ENCODE measurements around the gene TTC3.
"Not testable (repeated sequence)": the region's sequence is repeated elsewhere in the genome, so short reads cannot be mapped to it uniquely, and the experiment has no call there.

TTC3 gene

DNA sequence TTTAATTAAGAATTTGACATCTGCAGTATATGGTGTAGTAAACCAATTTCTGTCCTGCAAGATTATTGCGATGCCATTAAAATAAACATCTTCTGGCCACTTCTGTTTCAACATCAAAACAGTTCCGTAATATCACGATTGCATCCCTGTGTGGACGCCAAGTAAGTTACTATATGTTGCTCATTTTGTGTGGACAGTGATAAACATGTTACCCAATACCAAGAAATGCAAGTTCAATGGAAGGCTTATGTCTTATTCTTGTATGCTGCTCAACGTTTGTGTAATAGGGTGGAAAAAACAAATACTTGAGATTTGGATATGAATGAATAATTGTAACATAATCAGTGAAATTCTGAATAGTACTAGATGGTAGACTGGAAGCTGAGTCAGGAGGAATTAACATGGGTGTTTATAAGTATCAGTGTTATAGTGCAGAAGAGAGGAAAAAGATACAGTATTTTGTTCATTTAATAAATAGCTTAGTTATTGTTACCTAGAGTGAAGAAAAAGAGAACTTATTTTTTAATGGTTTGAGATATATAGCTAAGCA lies 15.2 kb downstream of the TTC3 start:
- no peak for DNase-seq (ENCODE audit: low read depth in 2 of 2)

DNA sequence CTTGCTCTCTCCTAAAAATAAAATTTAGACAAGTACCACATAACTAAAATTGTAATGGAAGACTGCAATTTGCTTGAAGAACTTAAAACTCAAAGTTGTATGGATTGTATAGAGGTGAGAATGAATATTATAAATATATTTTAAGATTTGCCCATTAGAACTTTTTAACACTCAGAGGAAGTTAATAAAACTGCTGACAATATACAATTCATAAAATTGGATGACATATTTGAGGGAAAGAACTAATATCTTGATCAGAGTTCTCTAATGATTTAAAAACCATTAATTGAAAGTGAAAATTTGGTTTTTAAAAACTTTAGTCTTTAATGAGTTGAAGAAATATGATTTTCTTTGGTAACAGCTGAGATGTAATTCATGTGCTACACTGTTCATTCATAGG lies 20.9 kb downstream of the TTC3 start:
- DNase-seq (ENCODE audit: low read depth in 2 of 2) = no peak

GRCh38 chr21:37095821-37096220 lies 22.8 kb downstream of the TTC3 start:
- no peak for DNase-seq (ENCODE audit: low read depth in 2 of 2)

DNA sequence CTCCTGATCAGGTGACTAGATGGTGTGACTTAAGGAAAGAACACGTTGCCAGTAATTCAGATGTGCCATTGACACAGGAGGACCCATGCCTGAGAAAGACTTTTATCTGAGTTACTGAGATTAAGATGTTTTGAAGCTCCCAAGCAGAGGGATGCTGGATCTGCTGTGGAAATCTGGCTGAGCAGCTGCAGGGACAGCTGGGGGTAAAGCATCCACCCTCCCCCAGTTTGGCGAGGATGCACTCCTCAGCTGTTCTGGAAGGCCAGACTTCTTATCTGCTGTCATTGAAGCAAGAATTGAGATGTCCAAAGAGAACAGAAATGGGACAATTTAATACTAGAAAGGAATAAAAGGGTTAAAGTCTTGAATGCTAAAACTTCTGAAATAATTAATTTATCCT lies 25.7 kb downstream of the TTC3 start:
- no peak for DNase-seq (ENCODE audit: low read depth in 2 of 2)

DNA sequence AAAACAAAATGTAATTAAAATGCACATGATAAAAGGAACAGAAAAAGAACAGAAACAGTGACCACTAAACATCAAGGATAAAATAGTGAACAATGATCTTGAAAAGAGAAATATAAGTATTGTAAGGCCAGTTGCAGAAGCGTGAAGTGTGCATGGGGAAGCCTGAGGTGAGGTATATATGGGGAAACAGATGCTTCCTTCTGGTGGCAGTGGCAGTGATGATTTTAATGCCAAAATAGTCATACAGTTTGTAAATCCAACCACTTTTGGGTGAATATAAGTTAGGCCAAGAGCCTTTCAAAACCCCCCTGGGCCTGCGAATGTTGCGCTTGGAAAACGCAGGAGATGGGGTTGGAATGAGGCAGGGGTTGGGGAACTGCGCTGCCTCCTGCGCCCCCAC lies 27.3 kb downstream of the TTC3 start:
- DNase-seq (ENCODE audit: low read depth in 2 of 2) = no peak

- no peak for DNase-seq (ENCODE audit: low read depth in 2 of 2)
Measured at GRCh38 chr21:37101384-37101783, 28.3 kb downstream of the TTC3 start.

GRCh38 chr21:37102746-37103145 lies 29.7 kb downstream of the TTC3 start:
- DNase-seq (ENCODE audit: low read depth in 2 of 2) = not testable (repeated sequence)

DNA sequence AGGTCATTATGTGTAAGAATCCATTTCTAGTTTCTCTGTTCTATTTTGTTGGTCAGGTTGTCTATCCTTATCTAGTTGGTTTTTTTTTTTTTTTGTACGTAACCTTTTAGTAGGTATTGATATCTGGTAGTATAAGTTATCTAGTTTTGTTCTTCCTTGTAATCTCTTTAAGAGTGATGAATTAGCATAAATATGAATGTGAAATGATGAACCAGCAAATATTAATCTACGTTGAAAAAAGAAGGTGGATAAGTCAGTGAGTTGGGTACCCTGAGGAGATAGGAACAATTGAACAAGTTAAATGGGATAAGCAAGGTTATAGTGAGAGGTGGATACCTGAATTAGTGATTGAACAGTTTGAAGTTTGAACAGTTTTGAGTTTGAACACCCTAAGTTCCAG lies 33.9 kb downstream of the TTC3 start:
- no peak for DNase-seq (ENCODE audit: low read depth in 2 of 2)

DNA sequence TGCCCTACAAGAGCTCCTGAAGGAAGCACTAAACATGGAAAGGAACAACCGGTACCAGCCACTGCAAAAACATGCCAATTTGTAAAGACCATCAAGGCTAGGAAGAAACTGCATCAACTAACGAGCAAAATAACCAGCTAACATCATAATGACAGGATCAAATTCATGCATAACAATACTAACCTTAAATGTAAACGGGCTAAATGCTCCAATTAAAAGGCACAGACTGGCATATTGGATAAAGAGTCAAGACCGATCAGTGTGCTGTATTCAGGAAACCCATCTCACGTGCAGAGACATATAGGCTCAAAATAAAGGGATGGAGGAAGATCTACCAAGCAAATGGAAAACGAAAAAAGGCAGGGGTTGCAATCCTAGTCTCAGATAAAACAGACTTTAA lies 38.0 kb downstream of the TTC3 start:
- not testable (repeated sequence) for DNase-seq (ENCODE audit: low read depth in 2 of 2)

DNA sequence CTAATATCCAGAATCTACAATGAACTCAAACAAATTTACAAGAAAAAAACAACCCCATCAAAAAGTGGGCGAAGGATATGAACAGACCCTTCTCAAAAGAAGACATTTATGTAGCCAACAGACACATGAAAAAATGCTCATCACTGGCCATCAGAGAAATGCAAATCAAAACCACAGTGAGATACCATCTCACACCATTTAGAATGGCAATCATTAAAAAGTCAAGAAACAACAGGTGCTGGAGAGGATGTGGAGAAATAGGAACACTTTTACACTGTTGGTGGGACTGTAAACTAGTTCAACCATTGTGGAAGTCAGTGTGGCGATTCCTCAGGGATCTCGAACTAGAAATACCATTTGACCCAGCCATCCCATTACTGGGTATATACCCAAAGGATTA lies 41.2 kb downstream of the TTC3 start:
- DNase-seq (ENCODE audit: low read depth in 2 of 2) = not testable (repeated sequence)

DNA sequence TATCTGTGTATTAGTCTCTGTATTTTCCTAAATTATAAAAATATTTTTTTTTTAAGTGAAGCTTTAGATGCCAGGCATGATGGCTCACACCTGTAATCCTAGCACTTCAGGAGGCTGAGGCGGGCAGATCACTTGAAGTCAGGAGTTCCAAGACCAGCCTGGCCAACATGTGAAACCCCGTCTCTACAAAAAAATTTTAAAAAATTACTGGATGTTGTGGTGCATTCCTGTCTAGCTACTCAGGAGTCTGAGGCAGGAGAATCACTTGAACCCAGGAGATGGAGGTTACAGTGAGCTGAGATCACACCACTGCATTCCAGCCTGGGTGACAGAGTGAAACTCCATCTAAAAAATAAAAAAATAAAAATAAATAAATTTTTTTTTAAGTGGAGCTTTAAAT lies 43.4 kb downstream of the TTC3 start:
- DNase-seq (ENCODE audit: low read depth in 2 of 2) = not testable (repeated sequence)

DNA sequence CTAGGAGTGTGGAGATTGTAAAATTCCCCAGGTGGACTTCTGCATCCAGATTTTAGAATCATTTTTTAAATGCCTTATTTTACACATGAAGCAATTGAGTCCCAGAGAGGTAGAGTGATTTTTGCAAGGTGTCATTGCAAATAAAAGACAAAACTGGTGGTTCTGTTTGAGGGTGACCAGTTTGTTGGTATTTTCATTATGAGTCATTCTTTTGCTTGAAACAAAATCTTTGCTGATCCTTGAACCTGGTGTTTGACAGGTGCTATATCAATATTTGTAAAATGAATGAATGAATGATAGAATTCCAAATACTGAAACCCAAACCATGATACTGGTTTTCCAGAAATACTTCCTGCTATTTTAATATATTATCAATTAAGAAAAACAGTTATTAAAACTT lies 44.1 kb downstream of the TTC3 start:
- DNase-seq (ENCODE audit: low read depth in 2 of 2) = no peak

- no peak for DNase-seq (ENCODE audit: low read depth in 2 of 2)
Measured at GRCh38 chr21:37118187-37118826, 45.3 kb downstream of the TTC3 start.

GRCh38 chr21:37119421-37120218 lies 46.6 kb downstream of the TTC3 start:
- DNase-seq (ENCODE audit: low read depth in 2 of 2) = no peak

DNA sequence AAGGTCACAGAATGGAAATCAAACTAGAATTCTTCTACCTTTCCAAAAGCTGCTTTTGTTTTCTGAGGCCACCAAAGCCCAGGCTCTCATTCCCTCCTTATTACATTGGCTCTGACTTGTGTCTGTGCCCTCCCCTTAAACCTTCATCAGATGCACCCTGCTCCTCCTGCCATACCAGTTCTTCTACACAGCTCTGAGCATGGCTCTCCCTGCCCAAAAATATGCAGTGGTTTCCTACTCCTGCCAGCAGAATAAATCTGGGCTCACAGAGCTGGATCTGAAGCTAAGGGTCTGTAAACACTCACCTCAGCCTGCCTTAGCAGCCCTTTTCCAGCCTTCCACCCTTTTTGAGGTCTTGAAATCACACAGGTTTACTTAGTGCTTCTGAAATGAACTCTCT lies 55.0 kb downstream of the TTC3 start:
- no peak for DNase-seq (ENCODE audit: low read depth in 2 of 2)

DNA sequence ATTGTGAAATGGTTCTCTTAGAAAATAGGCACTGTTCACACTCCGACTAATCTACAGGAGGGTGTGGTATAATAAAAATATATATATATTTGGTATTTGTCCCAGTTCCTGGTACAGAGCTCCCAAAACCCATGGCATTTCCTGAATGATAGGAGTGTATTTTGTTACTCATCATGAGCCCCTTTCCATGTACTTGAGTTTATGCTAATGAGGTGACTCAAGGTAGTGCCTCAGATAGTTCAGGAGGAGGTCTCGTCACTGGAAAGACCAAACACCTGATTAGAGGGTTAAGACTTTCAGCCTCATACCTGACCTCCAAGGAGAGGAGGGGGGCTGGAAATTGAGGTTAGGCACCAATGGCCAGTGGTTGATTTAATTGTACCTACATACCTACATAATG lies 57.9 kb downstream of the TTC3 start:
- DNase-seq (ENCODE audit: low read depth in 2 of 2) = no peak

GRCh38 chr21:37136261-37136660 lies 63.2 kb downstream of the TTC3 start:
- no peak for DNase-seq (ENCODE audit: low read depth in 2 of 2)

DNA sequence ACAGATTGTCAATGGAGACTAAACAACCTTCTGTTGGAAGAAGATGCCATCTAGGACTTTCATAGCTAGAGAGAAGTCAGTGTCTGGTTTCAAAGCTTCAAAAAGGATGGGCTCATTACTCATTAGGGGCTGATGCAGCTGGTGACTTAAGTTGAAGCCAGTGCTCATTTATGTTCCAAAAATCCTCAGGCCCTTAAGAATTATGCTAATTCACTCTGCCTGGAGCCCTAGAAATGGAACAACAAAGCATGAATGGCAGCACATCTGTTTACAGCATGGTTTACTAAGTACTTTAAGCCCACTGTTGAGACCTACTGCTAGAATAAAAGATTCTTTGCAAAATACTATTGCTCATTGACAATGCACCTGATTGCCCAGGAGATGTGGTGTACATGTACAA lies 63.7 kb downstream of the TTC3 start:
- no peak for DNase-seq (ENCODE audit: low read depth in 2 of 2)

GRCh38 chr21:37139154-37139553 lies 66.1 kb downstream of the TTC3 start:
- no peak for DNase-seq (ENCODE audit: low read depth in 2 of 2)

- no peak for DNase-seq (ENCODE audit: low read depth in 2 of 2)
Measured at GRCh38 chr21:37139902-37140301, 66.8 kb downstream of the TTC3 start.

GRCh38 chr21:37143392-37143791 lies 70.3 kb downstream of the TTC3 start:
- DNase-seq (ENCODE audit: low read depth in 2 of 2) = not testable (repeated sequence)

DNA sequence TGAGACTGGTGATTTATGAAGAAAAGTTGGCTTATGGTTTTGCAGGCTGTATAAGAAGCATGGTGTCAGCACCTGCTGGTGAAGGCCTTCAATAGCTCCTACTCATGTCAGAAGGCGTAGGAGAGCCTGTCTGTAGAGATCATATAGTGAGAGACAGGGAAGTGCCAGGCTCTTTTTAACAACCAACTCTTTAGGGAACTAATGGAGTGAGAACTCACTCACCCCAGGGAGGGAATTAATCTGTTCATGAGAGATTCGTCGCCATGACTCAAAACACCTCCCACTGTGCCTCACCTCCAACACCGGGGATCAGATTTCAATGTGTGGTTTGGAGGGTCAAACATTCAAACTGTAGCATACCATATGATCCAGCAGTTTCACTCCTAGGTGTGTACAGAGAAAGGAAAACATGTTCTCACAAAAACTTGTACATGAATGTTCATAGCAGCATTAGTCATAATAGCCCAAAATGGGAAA lies 72.6 kb downstream of the TTC3 start:
- no peak for DNase-seq (ENCODE audit: low read depth in 2 of 2)

All from activated CD8-positive, alpha-beta memory T cell treated with anti-CD3 and anti-CD28 coated beads for 4 hours (primary cell).